Measurements from ENCODE around the gene ARRDC3. TPM values are rescaled to one million over a fixed set of nuclear protein-coding genes. Genes with fewer than 3 reads are reported as not detected.
A peak's percentile ranks its signal among the peaks of the same experiment; 100 is the strongest.

The ARRDC3 gene
- total RNA-seq, 6 experiments from 2014 or later = 26.2 to 45.0 (median 38.1) TPM

GRCh38 chr5:91379914-91380490, 3.1 kb downstream of the ARRDC3 start:
- peak; percentile 93 for DNase-seq
- Mint-ChIP-seq H3K36me3 (ENCODE audit: low read depth) (peaks cover 49% of the 10 kb centered on the region), H3K4me3 (peak overlapping the region; percentile 94), H3K27ac (peak overlapping the region; percentile 99), H3K9me3 (no peaks in the 10 kb centered on the region), H3K4me1 (ENCODE audit: low read depth) (peaks cover 39% of the 10 kb centered on the region), H3K27me3 (ENCODE audit: insufficient read depth) (peaks cover 15% of the 10 kb centered on the region)
- no peak for TF ChIP-seq CTCF (IDR thresholded peaks at IDR 0.05)

GRCh38 chr5:91379246-91379913, 3.7 kb downstream of the ARRDC3 start:
- TF ChIP-seq CTCF (IDR thresholded peaks at IDR 0.05) = no peak
- no peak for DNase-seq
- Mint-ChIP-seq H3K27me3 (ENCODE audit: insufficient read depth) (peaks cover 15% of the 10 kb centered on the region), H3K4me1 (ENCODE audit: low read depth) (peaks cover 37% of the 10 kb centered on the region), H3K9me3 (no peaks in the 10 kb centered on the region), H3K4me3 (peak overlapping the region; percentile 94), H3K36me3 (ENCODE audit: low read depth) (peaks cover 54% of the 10 kb centered on the region), H3K27ac (peak overlapping the region; percentile 99)

GRCh38 chr5:91378752-91379211, 4.3 kb downstream of the ARRDC3 start:
- Mint-ChIP-seq H3K27ac (peak overlapping the region; percentile 99), H3K36me3 (ENCODE audit: low read depth) (peaks cover 58% of the 10 kb centered on the region), H3K4me3 (peak overlapping the region; percentile 94), H3K4me1 (ENCODE audit: low read depth) (peaks cover 35% of the 10 kb centered on the region), H3K9me3 (no peaks in the 10 kb centered on the region), H3K27me3 (ENCODE audit: insufficient read depth) (peaks cover 15% of the 10 kb centered on the region)
- no peak for DNase-seq
- TF ChIP-seq CTCF (IDR thresholded peaks at IDR 0.05) = no peak

GRCh38 chr5:91374893-91375520, 8.1 kb downstream of the ARRDC3 start:
- Mint-ChIP-seq H3K9me3 (no peaks in the 10 kb centered on the region), H3K27me3 (ENCODE audit: insufficient read depth) (peaks cover 8% of the 10 kb centered on the region), H3K36me3 (ENCODE audit: low read depth) (peaks cover 65% of the 10 kb centered on the region), H3K27ac (0 out of 2 replicates have a peak overlapping the region, but pooled peaks have one; percentile 9), H3K4me3 (peak overlapping the region; percentile 13; the same call in 1 of the 2 replicates), H3K4me1 (ENCODE audit: low read depth) (peaks cover 42% of the 10 kb centered on the region)
- no peak for DNase-seq
- no peak for TF ChIP-seq CTCF (IDR thresholded peaks at IDR 0.05)

- Mint-ChIP-seq H3K36me3 (ENCODE audit: low read depth) (peaks cover 65% of the 10 kb centered on the region), H3K9me3 (no peaks in the 10 kb centered on the region), H3K27me3 (ENCODE audit: insufficient read depth) (peaks cover 4% of the 10 kb centered on the region), H3K4me3 (no peak overlapping the region), H3K27ac (no peak overlapping the region), H3K4me1 (ENCODE audit: low read depth) (peaks cover 37% of the 10 kb centered on the region)
- DNase-seq = no peak
- no peak for TF ChIP-seq CTCF (IDR thresholded peaks at IDR 0.05)
These were observed 9.5 kb downstream of the ARRDC3 start for GRCh38 chr5:91373600-91373999.
